IMR-90 (cell line): ENCODE results near the gene NME1. TPM values are rescaled to one million over a fixed set of nuclear protein-coding genes. Genes with fewer than 3 reads are reported as not detected.

Source experiments
- ATAC-seq: fragments of 200-7000 bp; cut with Tn5 transposase; 2 replicates; pipeline ENCODE4 v1.9.1; 2020; ENCODE audit warnings: low read depth, mild to moderate bottlenecking, moderate library complexity
- BruUV-seq: library from RNA; stranded (reverse); fragments of 400-500 nt; replicated peaks from 2 replicates; lab custom pipeline; 2021; lab: Mats Ljungman, UMichigan
- CTCF ChIA-PET: fragments of 300-600 bp; formaldehyde crosslinking; extraction: SDS; loops from one replicate; lab custom pipeline; 2021; ENCODE audit warnings: antibody characterized with exemption; lab: Yijun Ruan, JAX
- POLR2A ChIA-PET: fragments of 300-600 bp; sonication (Branson Sonifier 250); formaldehyde crosslinking; loops from one replicate; lab custom pipeline; 2022; ENCODE audit warnings: antibody characterized with exemption; ENCODE audit not compliant: unreplicated experiment; lab: Charles Lee
- DNase-seq: peaks from one replicate; pipeline ENCODE4 v3.0.0; 2013
- H2AFZ ChIP-seq: replicated peaks from 2 replicates; pipeline ENCODE3; 2013; ENCODE audit warnings: low read length, mild to moderate bottlenecking; ENCODE audit not compliant: poor library complexity
- H2AK5ac ChIP-seq: 2 replicates; pipeline ENCODE4 v1.6.1; 2013; ENCODE audit warnings: low read depth, low read length, inconsistent platforms
- H2AK9ac ChIP-seq: replicated peaks from 2 replicates; pipeline ENCODE3; 2013; ENCODE audit warnings: mild to moderate bottlenecking, low read depth, low read length, moderate library complexity; ENCODE audit not compliant: poor library complexity
- H2BK120ac ChIP-seq: 2 replicates; pipeline ENCODE4 v1.6.1; 2013; ENCODE audit warnings: low read depth, low read length, inconsistent platforms
- H2BK15ac ChIP-seq: 3 replicates; pipeline ENCODE4 v1.6.1; 2013; ENCODE audit warnings: low read depth, low read length, inconsistent platforms
- H2BK20ac ChIP-seq: 2 replicates; pipeline ENCODE4 v1.6.1; 2013; ENCODE audit warnings: low read depth, mild to moderate bottlenecking, inconsistent platforms, low read length, moderate library complexity
- H2BK5ac ChIP-seq: 2 replicates; pipeline ENCODE4 v1.6.1; 2013; ENCODE audit warnings: mild to moderate bottlenecking, low read depth, low read length, inconsistent platforms; ENCODE audit not compliant: poor library complexity, severe bottlenecking
- H3K14ac ChIP-seq: replicated peaks from 2 replicates; pipeline ENCODE4 v1.6.1; 2013; ENCODE audit warnings: low read depth, low read length, inconsistent platforms
- H3K18ac ChIP-seq: 2 replicates; pipeline ENCODE4 v1.6.1; 2013; ENCODE audit warnings: low read depth, low read length, control low read depth
- H3K23ac ChIP-seq: 2 replicates; pipeline ENCODE4 v1.6.1; 2013; ENCODE audit warnings: low read depth, low read length, inconsistent platforms
- H3K27ac ChIP-seq: 2 replicates; pipeline ENCODE4 v1.5.1; 2013; ENCODE audit warnings: mild to moderate bottlenecking, control low read depth, low read length; ENCODE audit not compliant: insufficient read depth
- H3K27me3 ChIP-seq: 2 replicates; pipeline ENCODE4 v1.6.1; 2013; ENCODE audit warnings: low read length; ENCODE audit not compliant: control insufficient read depth, insufficient read depth
- H3K36me3 ChIP-seq: 2 replicates; pipeline ENCODE4 v1.6.1; 2013; ENCODE audit warnings: low read length, mixed read lengths; ENCODE audit not compliant: control insufficient read depth, insufficient read depth
- H3K4ac ChIP-seq: 2 replicates; pipeline ENCODE4 v1.6.1; 2013; ENCODE audit warnings: low read depth, low read length, inconsistent platforms
- H3K4me1 ChIP-seq: 2 replicates; pipeline ENCODE4 v1.6.1; 2013; ENCODE audit warnings: low read length, mixed read lengths; ENCODE audit not compliant: control insufficient read depth, insufficient read depth
- H3K4me2 ChIP-seq: 2 replicates; pipeline ENCODE4 v1.6.1; 2013; ENCODE audit warnings: low read depth, mild to moderate bottlenecking, control low read depth, low read length, moderate library complexity
- H3K4me3 ChIP-seq: 2 replicates; pipeline ENCODE4 v1.5.1; 2013; ENCODE audit warnings: low read depth, mild to moderate bottlenecking, control low read depth, low read length, moderate library complexity; ENCODE audit not compliant: insufficient read depth
- H3K56ac ChIP-seq: 2 replicates; pipeline ENCODE4 v1.6.1; 2013; ENCODE audit warnings: low read length, inconsistent platforms; ENCODE audit not compliant: insufficient read depth; ENCODE audit errors: extremely low read depth
- H3K79me1 ChIP-seq, 2 experiments: 2 replicates each; pipeline ENCODE4 v1.6.1; 2013; ENCODE audit warnings: low read length in 2 of 2, inconsistent platforms in 1 of 2, low read depth in 1 of 2
- H3K9ac ChIP-seq: 2 replicates; pipeline ENCODE4 v1.6.1; 2013; ENCODE audit warnings: low read depth, low read length, control low read depth
- H3K9me1 ChIP-seq: 2 replicates; pipeline ENCODE4 v1.6.1; 2013; ENCODE audit warnings: low read length, inconsistent platforms; ENCODE audit not compliant: insufficient read depth
- H3K9me3 ChIP-seq: 2 replicates; pipeline ENCODE4 v1.6.1; 2013; ENCODE audit warnings: low read length; ENCODE audit not compliant: control insufficient read depth, insufficient read depth
- H4K20me1 ChIP-seq: 2 replicates; pipeline ENCODE4 v1.6.1; 2013; ENCODE audit warnings: low read length, inconsistent platforms; ENCODE audit not compliant: insufficient read depth
- H4K5ac ChIP-seq: 2 replicates; pipeline ENCODE4 v1.6.1; 2013; ENCODE audit warnings: mild to moderate bottlenecking, low read depth, low read length, control low read depth
- H4K8ac ChIP-seq, 2 experiments: 2 replicates each; pipeline ENCODE4 v1.6.1; 2013; ENCODE audit warnings: low read depth in 2 of 2, low read length in 2 of 2, control low read depth in 1 of 2, inconsistent platforms in 1 of 2
- H4K91ac ChIP-seq: 2 replicates; pipeline ENCODE4 v1.6.1; 2013; ENCODE audit warnings: low read depth, low read length, inconsistent platforms; ENCODE audit not compliant: insufficient read depth
- BHLHE40 ChIP-seq: fragments of 150-350 bp; IDR thresholded peaks from 2 replicates; pipeline ENCODE4 v1.6.1; 2016; ENCODE audit warnings: mild to moderate bottlenecking, low read depth, low read length
- CEBPB ChIP-seq: IDR thresholded peaks from 2 replicates; pipeline ENCODE4 v1.6.1; 2012; ENCODE audit warnings: low read depth, low read length, improper control_type of control experiment
- NFE2L2 ChIP-seq: fragments of 150-350 bp; IDR thresholded peaks from 2 replicates; pipeline ENCODE4 v1.6.1; 2016; ENCODE audit warnings: low read depth, mild to moderate bottlenecking, low read length
- dilution Hi-C: fragments of 300-500 bp; cut with HindIII; formaldehyde crosslinking; loops from one replicate; pipeline ENCODE4 v1.14.3; 2018; ENCODE audit warnings: low sequenced_read_pairs; ENCODE audit not compliant: unreplicated experiment
- in situ Hi-C: fragments of 300-500 bp; cut with MboI; formaldehyde crosslinking; loops from 3 replicates; pipeline ENCODE4 v1.14.3; 2019; ENCODE audit warnings: low sequenced_read_pairs, inconsistent platforms, mixed read lengths
- intact Hi-C: fragments of 100-400 bp; cut with micrococcal nuclease; formaldehyde crosslinking; loops from 2 replicates; pipeline ENCODE4 v1.10.0; 2022
- polyA plus RNA-seq, 3 experiments: library from polyadenylated mRNA; depleted of rRNA; stranded (reverse); fragments of >200 nt; gene quantifications; 2 replicates each; pipeline ENCODE4 v1.2.3, GENCODE V29; 2012; ENCODE audit warnings: low replicate concordance in 1 of 3
- total RNA-seq: library from RNA; depleted of rRNA; stranded (reverse); fragments of >200 nt; gene quantifications from 2 replicates; pipeline ENCODE4 v1.2.3, GENCODE V29; 2012; rRNA removed

NME1 gene
- total and polyA plus RNA-seq, 2 of the 4 experiments (the other 2 are of a cell fraction): 311 to 312 TPM

- H3K4ac ChIP-seq: no peak overlapping the region
- no peak overlapping the region for H2AFZ ChIP-seq
- no peak overlapping the region for H3K4me3 ChIP-seq
- H3K9ac ChIP-seq: no peak overlapping the region
- H3K56ac ChIP-seq: no peak overlapping the region
- no peaks in the 10 kb centered on the region for H3K9me3 ChIP-seq
- H2BK120ac ChIP-seq: no peak overlapping the region
- ChIA-PET CTCF (no interaction called here), POLR2A (no interaction called here)
- H3K23ac ChIP-seq: no peak overlapping the region
- no peak overlapping the region for H3K14ac ChIP-seq
- no peak overlapping the region for H3K18ac ChIP-seq
- dilution Hi-C loops: no loop called here
- no peak overlapping the region for H2AK9ac ChIP-seq
- H3K36me3 ChIP-seq: peaks cover 35% of the 10 kb centered on the region
- DNase-seq: no peak
- BruUV-seq: no TSS peak
- no peak overlapping the region for H4K91ac ChIP-seq
- in situ Hi-C loops: no loop called here
- H2AK5ac ChIP-seq: no peak overlapping the region
- no peak overlapping the region for H4K5ac ChIP-seq
- ATAC-seq: no peak
- TF ChIP-seq NFE2L2: no peak
- no peak for TF ChIP-seq BHLHE40
- TF ChIP-seq CEBPB: no peak
- intact Hi-C loops: no loop called here
- H4K20me1 ChIP-seq: no peaks in the 10 kb centered on the region
- H3K27me3 ChIP-seq: no peaks in the 10 kb centered on the region
- H3K79me1 ChIP-seq: no peaks in the 10 kb centered on the region
- no peak overlapping the region for H2BK15ac ChIP-seq
- H3K4me1 ChIP-seq: no peaks in the 10 kb centered on the region
- H4K8ac ChIP-seq: no peak overlapping the region
- no peak overlapping the region for H3K27ac ChIP-seq
- no peak overlapping the region for H2BK20ac ChIP-seq
- no peak overlapping the region for H3K4me2 ChIP-seq
- H3K9me1 ChIP-seq: no peaks in the 10 kb centered on the region
- H2BK5ac ChIP-seq: no peak overlapping the region
These were observed 50.5 kb downstream of the NME1 start for GRCh38 chr17:51203838-51204237.

Other genes starting within 250 kb of the NME1 start
- 75.5 and 93.9 TPM in 2 replicates for gene SPAG9, start 32.7 kb upstream of the NME1 start, total RNA-seq
- gene SPAG9, start 32.7 kb upstream of the NME1 start, polyA plus RNA-seq (2012; rRNA removed): 20.6 and 26.7 TPM in 2 replicates
- gene NME2, start 12.9 kb downstream of the NME1 start, total RNA-seq: 824 and 863 TPM in 2 replicates
- 912 and 1,059 TPM in 2 replicates for gene NME2, start 12.9 kb downstream of the NME1 start, polyA plus RNA-seq (2012; rRNA removed)
- 5.6 and 6.9 TPM in 2 replicates for gene MBTD1, start 106.5 kb downstream of the NME1 start, total RNA-seq
- 2.5 and 3.2 TPM in 2 replicates for gene MBTD1, start 106.5 kb downstream of the NME1 start, polyA plus RNA-seq (2012; rRNA removed)
- gene UTP18, start 107.0 kb downstream of the NME1 start, total RNA-seq: 22.4 and 43.9 TPM in 2 replicates
- 15.5 and 17.7 TPM in 2 replicates for gene UTP18, start 107.0 kb downstream of the NME1 start, polyA plus RNA-seq (2012; rRNA removed)